CD14-positive monocyte (primary cell): ENCODE results near the gene AIG1. TPM values are rescaled to one million over a fixed set of nuclear protein-coding genes. Genes with fewer than 3 reads are reported as not detected.
A peak's percentile ranks its signal among the peaks of the same experiment; 100 is the strongest.

ENCODE experiments used
- DNase-seq, 3 donors: peaks; one replicate each; pipeline ENCODE4 v3.0.0-alpha.2; 2011 to 2022
- H2AFZ ChIP-seq: 2 replicates; pipeline ENCODE4 v1.6.0; 2012; ENCODE audit warnings: mild to moderate bottlenecking, low read depth, low read length, inconsistent platforms; ENCODE audit not compliant: insufficient read depth, poor library complexity, severe bottlenecking
- H3K27ac ChIP-seq, 2 donors: 1 replicate in 1 of 2; 2 replicates in 1 of 2; pipeline ENCODE4 v1.5.1; 2012 to 2013; ENCODE audit warnings: low read length in 2 of 2, control low read depth in 1 of 2, inconsistent platforms in 1 of 2, low read depth in 1 of 2, mild to moderate bottlenecking in 1 of 2
- H3K27me3 ChIP-seq, 2 donors: one replicate each; pipeline versions ENCODE4 v1.6.0 to v1.6.1; 2011 to 2013; ENCODE audit warnings: low read length in 2 of 2; ENCODE audit not compliant: control insufficient read depth in 2 of 2, insufficient read depth in 2 of 2
- H3K36me3 ChIP-seq, 2 donors: replicated peaks in 1 of 2; 1 replicate in 1 of 2; 2 replicates in 1 of 2; pipeline versions ENCODE4 v1.5.1 to v1.6.1; 2012 to 2013; ENCODE audit warnings: low read length in 2 of 2, control low read depth in 1 of 2, inconsistent platforms in 1 of 2, mild to moderate bottlenecking in 1 of 2; ENCODE audit not compliant: insufficient read depth in 2 of 2, control insufficient read depth in 1 of 2
- H3K4me1 ChIP-seq, 2 donors: 1 replicate in 1 of 2; 2 replicates in 1 of 2; pipeline versions ENCODE4 v1.5.1 to v1.6.1; 2012 to 2013; ENCODE audit warnings: low read length in 2 of 2, control low read depth in 1 of 2, inconsistent platforms in 1 of 2, mild to moderate bottlenecking in 1 of 2, moderate library complexity in 1 of 2; ENCODE audit not compliant: insufficient read depth in 2 of 2, control insufficient read depth in 1 of 2
- H3K4me2 ChIP-seq: replicated peaks from 2 replicates; pipeline ENCODE3; 2012; ENCODE audit warnings: low read length, moderate library complexity, mild to moderate bottlenecking; ENCODE audit not compliant: poor library complexity, severe bottlenecking; ENCODE audit errors: extremely low read depth
- H3K4me3 ChIP-seq, 3 experiments: fragments of 200-600 bp in 1 of 3; sonication (generic) in 1 of 3; replicated peaks in 1 of 3; 1 replicate in 2 of 3; 2 replicates in 1 of 3; pipeline ENCODE4 v1.5.1; 2011 to 2013; ENCODE audit warnings: low read length in 3 of 3, mild to moderate bottlenecking in 3 of 3, control low read depth in 2 of 3, low read depth in 2 of 3, inconsistent platforms in 1 of 3, moderate library complexity in 1 of 3
- H3K79me2 ChIP-seq: 2 replicates; pipeline ENCODE4 v1.6.0; 2012; ENCODE audit warnings: mild to moderate bottlenecking, control low read depth, inconsistent platforms, low read length, moderate library complexity; ENCODE audit not compliant: insufficient read depth
- H3K9ac ChIP-seq: 2 replicates; pipeline ENCODE4 v1.6.0; 2017; ENCODE audit warnings: low read length, mild to moderate bottlenecking; ENCODE audit not compliant: insufficient read depth, poor library complexity, severe bottlenecking
- H3K9me3 ChIP-seq, 2 donors: replicated peaks in 1 of 2; 1 replicate in 1 of 2; 2 replicates in 1 of 2; pipeline versions ENCODE4 v1.5.1 to v1.6.1; 2012 to 2013; ENCODE audit warnings: low read length in 2 of 2, control low read depth in 1 of 2; ENCODE audit not compliant: control insufficient read depth in 1 of 2, insufficient read depth in 1 of 2
- H4K20me1 ChIP-seq: 2 replicates; pipeline ENCODE4 v1.6.0; 2012; ENCODE audit warnings: mild to moderate bottlenecking, low read length, control low read depth, moderate library complexity; ENCODE audit not compliant: insufficient read depth
- H3K27ac Mint-ChIP-seq, 7 donors: one replicate each; pipeline ENCODE4 v1.8.0; 2020; ENCODE audit warnings: mild to moderate bottlenecking in 7 of 7, mixed read lengths in 7 of 7, moderate library complexity in 6 of 7, inconsistent platforms in 2 of 7
- H3K27me3 Mint-ChIP-seq, 3 donors: one replicate each; pipeline ENCODE4 v1.8.0; 2021 to 2022; ENCODE audit warnings: low read depth in 3 of 3, mild to moderate bottlenecking in 3 of 3, mixed read lengths in 3 of 3, moderate library complexity in 3 of 3, inconsistent platforms in 1 of 3
- H3K36me3 Mint-ChIP-seq, 2 donors: one replicate each; pipeline ENCODE4 v1.8.0; 2020; ENCODE audit warnings: mixed read lengths in 2 of 2, inconsistent platforms in 1 of 2, mild to moderate bottlenecking in 1 of 2
- H3K4me1 Mint-ChIP-seq: one replicate; pipeline ENCODE4 v1.8.0; 2020; ENCODE audit warnings: mild to moderate bottlenecking, mixed read lengths
- H3K4me3 Mint-ChIP-seq, 2 donors: one replicate each; pipeline ENCODE4 v1.8.0; 2020; ENCODE audit warnings: mild to moderate bottlenecking in 2 of 2, mixed read lengths in 2 of 2, moderate library complexity in 1 of 2
- H3K9me3 Mint-ChIP-seq, 7 donors: one replicate each; pipeline ENCODE4 v1.8.0; 2020 to 2022; ENCODE audit warnings: mixed read lengths in 7 of 7, mild to moderate bottlenecking in 6 of 7, moderate library complexity in 6 of 7, inconsistent platforms in 2 of 7
- CTCF ChIP-seq: fragments of 200-600 bp; IDR thresholded peaks from one replicate; pipeline ENCODE4 v1.8.0; 2022; ENCODE audit warnings: antibody characterized with exemption, mild to moderate bottlenecking
- WGBS: methylation state at CpG from one replicate; pipeline ENCODE4 v1.1.5; 2013; ENCODE audit warnings: missing lambda C conversion rate; ENCODE audit not compliant: insufficient coverage; 5-methylcytosine and 5-hydroxymethylcytosine counted together
- intact Hi-C, 2 donors: fragments of 100-400 bp; cut with micrococcal nuclease; formaldehyde crosslinking; loops; one replicate each; pipeline versions ENCODE4 v1.15.0 to v1.15.1; 2023
- polyA plus RNA-seq, 3 donors: library from polyadenylated mRNA; depleted of rRNA in 1 of 3; unstranded in 2 of 3; stranded (reverse) in 1 of 3; fragments of 300-500 nt in 2 of 3; fragments of >200 nt in 1 of 3; fragmentation: Illumina TruSeq in 2 of 3; gene quantifications; 1 replicate in 2 of 3; 2 replicates in 1 of 3; pipeline ENCODE4 v1.2.3, GENCODE V29; 2012 to 2021

AIG1 gene
- polyA plus RNA-seq, 3 donors, result 6.7 to 7.6 (median 6.8) TPM

GRCh38 chr6:143158113-143158581 is 97.5 kb downstream of the AIG1 start:
- Histone ChIP-seq H3K36me3 (no peaks in the 10 kb centered on the region), H3K4me2 (no peak overlapping the region), H3K27ac (no peak overlapping the region), H3K9me3 (no peaks in the 10 kb centered on the region), H3K79me2 (no peaks in the 10 kb centered on the region), H4K20me1 (no peaks in the 10 kb centered on the region), H3K27me3 (no peaks in the 10 kb centered on the region), H3K4me1 (peaks cover 0 to 6% of the 10 kb centered on the region in 2 donors), H2AFZ (no peak overlapping the region), H3K4me3 (no peak overlapping the region), H3K9ac (no peak overlapping the region)
- peaks cover 11% of the 10 kb centered on the region for H3K4me1 Mint-ChIP-seq
- H3K36me3 Mint-ChIP-seq, result no peaks in the 10 kb centered on the region
- peak overlapping the region in 3 of 7 donors; percentile 27 to 51 (median 30) for H3K27ac Mint-ChIP-seq
- no peak overlapping the region for H3K4me3 Mint-ChIP-seq
- peaks cover 0 to 2% (median 0%) of the 10 kb centered on the region in 7 donors for H3K9me3 Mint-ChIP-seq
- DNase-seq, result no peak
- no peak for TF ChIP-seq CTCF
- WGBS, result 64% methylated on average over 1 of the region's 3 CpGs
- H3K27me3 Mint-ChIP-seq, result no peaks in the 10 kb centered on the region
- intact Hi-C loops, result no loop called here

- no peaks in the 10 kb centered on the region for H3K27me3 ChIP-seq
- peaks cover 11% of the 10 kb centered on the region for H3K4me1 Mint-ChIP-seq
- no peak for DNase-seq
- TF ChIP-seq CTCF, result no peak
- H2AFZ ChIP-seq, result no peak overlapping the region
- H3K9ac ChIP-seq, result no peak overlapping the region
- H3K79me2 ChIP-seq, result no peaks in the 10 kb centered on the region
- no peaks in the 10 kb centered on the region for H3K36me3 Mint-ChIP-seq
- no peaks in the 10 kb centered on the region for H3K9me3 ChIP-seq
- H3K4me3 Mint-ChIP-seq, result no peak overlapping the region
- H3K27ac Mint-ChIP-seq, result peak overlapping the region in 1 of 7 donors; percentile 10
- peaks cover 0 to 6% of the 10 kb centered on the region in 2 donors for H3K4me1 ChIP-seq
- no peak overlapping the region for H3K4me2 ChIP-seq
- H4K20me1 ChIP-seq, result no peaks in the 10 kb centered on the region
- H3K9me3 Mint-ChIP-seq, result peaks cover 0 to 2% (median 0%) of the 10 kb centered on the region in 7 donors
- no peak overlapping the region for H3K4me3 ChIP-seq
- no CpG with 5 or more reads among the region's 1 CpG for WGBS
- intact Hi-C loops, result no loop called here
- no peaks in the 10 kb centered on the region for H3K36me3 ChIP-seq
- no peaks in the 10 kb centered on the region for H3K27me3 Mint-ChIP-seq
- H3K27ac ChIP-seq, result no peak overlapping the region
Measured at GRCh38 chr6:143159001-143159400, 98.3 kb downstream of the AIG1 start.
